Measurements from ENCODE around the gene CXCL16. TPM values are rescaled to one million over a fixed set of nuclear protein-coding genes. Genes with fewer than 3 reads are reported as not detected.

Gene CXCL16
- total RNA-seq, 4 donors from 2014 or later: 1.0 to 9.1 (median 7.1) TPM

DNA sequence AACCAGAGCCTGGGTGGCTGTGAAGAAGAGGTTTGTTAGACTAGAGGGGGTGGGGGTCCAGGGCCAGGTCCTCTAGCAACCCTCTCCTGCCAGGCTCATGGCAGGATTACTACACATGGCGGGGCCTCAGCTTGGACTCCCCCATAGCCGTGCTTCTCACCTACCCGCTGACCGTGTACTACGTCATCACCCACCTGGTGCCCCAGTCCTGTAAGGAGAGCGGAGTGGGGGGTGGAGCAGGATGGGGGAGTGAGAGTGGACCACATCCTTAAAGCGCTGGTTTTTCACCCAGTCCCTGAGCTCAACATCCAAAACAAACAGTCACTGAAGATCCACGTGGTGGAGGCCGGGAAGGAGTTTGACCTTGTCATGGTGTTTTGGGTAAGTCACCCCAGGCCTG lies 4.2 kb upstream of the CXCL16 start:
- H3K4me3 ChIP-seq: no peak overlapping the region
- H3K9me3 ChIP-seq: no peaks in the 10 kb centered on the region
- no peak for DNase-seq
- no peaks in the 10 kb centered on the region for H3K4me1 ChIP-seq
- no peak for TF ChIP-seq POLR2A (IDR thresholded peaks at IDR 0.05)
- TF ChIP-seq, protein P1, sequence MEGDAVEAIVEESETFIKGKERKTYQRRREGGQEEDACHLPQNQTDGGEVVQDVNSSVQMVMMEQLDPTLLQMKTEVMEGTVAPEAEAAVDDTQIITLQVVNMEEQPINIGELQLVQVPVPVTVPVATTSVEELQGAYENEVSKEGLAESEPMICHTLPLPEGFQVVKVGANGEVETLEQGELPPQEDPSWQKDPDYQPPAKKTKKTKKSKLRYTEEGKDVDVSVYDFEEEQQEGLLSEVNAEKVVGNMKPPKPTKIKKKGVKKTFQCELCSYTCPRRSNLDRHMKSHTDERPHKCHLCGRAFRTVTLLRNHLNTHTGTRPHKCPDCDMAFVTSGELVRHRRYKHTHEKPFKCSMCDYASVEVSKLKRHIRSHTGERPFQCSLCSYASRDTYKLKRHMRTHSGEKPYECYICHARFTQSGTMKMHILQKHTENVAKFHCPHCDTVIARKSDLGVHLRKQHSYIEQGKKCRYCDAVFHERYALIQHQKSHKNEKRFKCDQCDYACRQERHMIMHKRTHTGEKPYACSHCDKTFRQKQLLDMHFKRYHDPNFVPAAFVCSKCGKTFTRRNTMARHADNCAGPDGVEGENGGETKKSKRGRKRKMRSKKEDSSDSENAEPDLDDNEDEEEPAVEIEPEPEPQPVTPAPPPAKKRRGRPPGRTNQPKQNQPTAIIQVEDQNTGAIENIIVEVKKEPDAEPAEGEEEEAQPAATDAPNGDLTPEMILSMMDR (IDR thresholded peaks at IDR 0.05): no peak
- H3K27ac ChIP-seq: no peak overlapping the region
- intact Hi-C loops (cut with DNase I; ENCODE audit: low total_unique reads): no loop called here
- peaks cover 0 to 7% of the 10 kb centered on the region in 2 donors for H3K27me3 ChIP-seq
- no peaks in the 10 kb centered on the region for H3K36me3 ChIP-seq

DNA sequence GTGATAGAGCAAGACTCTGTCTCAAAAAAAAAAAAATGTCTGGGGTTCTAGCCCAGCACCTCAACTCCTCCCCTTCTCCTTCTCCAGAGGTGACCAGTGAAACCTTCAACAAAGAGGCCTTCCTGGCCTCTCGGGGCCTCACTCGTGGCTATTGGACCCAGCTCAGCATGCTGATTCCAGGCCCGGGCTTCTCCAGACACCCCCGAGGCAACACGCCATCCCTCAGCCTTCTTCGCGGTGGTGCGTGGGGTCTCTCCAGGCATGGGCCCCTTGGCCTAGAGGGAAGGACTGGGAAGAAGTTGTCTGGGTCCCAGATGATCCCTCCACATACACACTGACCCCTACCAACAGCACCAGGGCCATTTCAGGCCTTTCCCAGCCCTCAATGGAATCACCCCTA lies 3.5 kb upstream of the CXCL16 start:
- Histone ChIP-seq H3K27ac (no peak overlapping the region), H3K27me3 (peaks cover 0 to 7% of the 10 kb centered on the region in 2 donors), H3K9me3 (no peaks in the 10 kb centered on the region), H3K4me3 (no peak overlapping the region), H3K4me1 (no peaks in the 10 kb centered on the region), H3K36me3 (no peaks in the 10 kb centered on the region)
- intact Hi-C loops (cut with DNase I; ENCODE audit: low total_unique reads): no loop called here
- no peak for DNase-seq
- TF ChIP-seq, protein P1 (IDR thresholded peaks at IDR 0.05): no peak
- no peak for TF ChIP-seq POLR2A (IDR thresholded peaks at IDR 0.05)

DNA sequence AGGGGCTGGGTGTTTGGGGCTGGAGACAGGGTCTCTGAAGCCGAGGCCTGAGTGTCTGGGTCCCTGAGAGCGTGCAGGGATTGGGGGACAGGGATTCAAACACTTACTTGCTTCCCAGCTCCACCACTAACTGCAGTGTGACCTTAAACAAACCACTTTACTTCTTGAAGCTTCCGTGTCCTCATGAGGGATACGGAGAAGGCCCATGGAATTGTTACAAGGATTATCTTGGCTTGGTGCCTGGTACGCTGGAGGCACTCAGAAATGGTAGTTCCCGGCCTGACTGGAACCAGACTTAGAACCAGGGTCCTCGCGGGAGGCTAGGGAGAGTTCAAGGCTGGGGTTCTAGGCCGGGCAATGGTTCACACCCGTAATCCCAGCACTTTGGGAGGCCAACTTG lies 2.9 kb upstream of the CXCL16 start:
- Histone ChIP-seq H3K9me3 (no peaks in the 10 kb centered on the region), H3K4me1 (no peaks in the 10 kb centered on the region), H3K36me3 (no peaks in the 10 kb centered on the region), H3K4me3 (no peak overlapping the region), H3K27ac (no peak overlapping the region), H3K27me3 (peaks cover 0 to 7% of the 10 kb centered on the region in 2 donors)
- intact Hi-C loops (cut with DNase I; ENCODE audit: low total_unique reads): no loop called here
- no peak for TF ChIP-seq POLR2A (IDR thresholded peaks at IDR 0.05)
- TF ChIP-seq, protein P1 (IDR thresholded peaks at IDR 0.05): no peak
- no peak for DNase-seq

- intact Hi-C loops (cut with DNase I; ENCODE audit: low total_unique reads): no loop called here
- TF ChIP-seq, protein P1 (IDR thresholded peaks at IDR 0.05): no peak
- TF ChIP-seq POLR2A (IDR thresholded peaks at IDR 0.05): no peak
- H3K27me3 ChIP-seq: peaks cover 0 to 7% of the 10 kb centered on the region in 2 donors
- no peaks in the 10 kb centered on the region for H3K36me3 ChIP-seq
- H3K4me1 ChIP-seq: no peaks in the 10 kb centered on the region
- no peak overlapping the region for H3K27ac ChIP-seq
- no peak overlapping the region for H3K4me3 ChIP-seq
- no peak for DNase-seq
- H3K9me3 ChIP-seq: no peaks in the 10 kb centered on the region
Observed at GRCh38 chr17:4742133-4742532, 2.4 kb upstream of the CXCL16 start.

DNA sequence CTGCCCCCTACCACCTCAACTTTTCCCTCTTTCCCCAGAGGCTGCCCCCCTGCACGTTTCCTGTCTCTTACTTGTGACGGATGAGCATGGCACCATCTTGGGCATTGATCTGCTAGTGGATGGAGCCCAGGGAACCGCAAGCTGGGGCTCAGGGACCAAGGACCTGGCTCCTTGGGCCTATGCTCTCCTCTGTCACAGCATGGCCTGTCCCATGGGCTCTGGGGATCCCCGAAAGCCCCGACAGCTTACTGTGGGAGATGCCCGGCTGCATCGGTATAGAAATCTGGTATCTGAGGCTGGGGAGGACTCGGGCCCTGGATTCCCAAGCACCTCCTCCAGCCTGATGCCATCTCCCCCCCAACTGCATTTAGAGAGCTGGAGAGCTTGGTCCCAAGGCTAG lies 1.8 kb upstream of the CXCL16 start:
- Histone ChIP-seq H3K27me3 (peaks cover 0 to 7% of the 10 kb centered on the region in 2 donors), H3K4me3 (no peak overlapping the region), H3K4me1 (no peaks in the 10 kb centered on the region), H3K9me3 (no peaks in the 10 kb centered on the region), H3K27ac (no peak overlapping the region), H3K36me3 (no peaks in the 10 kb centered on the region)
- no peak for TF ChIP-seq POLR2A (IDR thresholded peaks at IDR 0.05)
- TF ChIP-seq, protein P1 (IDR thresholded peaks at IDR 0.05): no peak
- no peak for DNase-seq
- intact Hi-C loops (cut with DNase I; ENCODE audit: low total_unique reads): no loop called here

All from uterus (tissue), 4 donors.